Measurements from ENCODE around the gene DGCR6L. TPM values are rescaled to one million over a fixed set of nuclear protein-coding genes. Genes with fewer than 3 reads are reported as not detected.

Gene DGCR6L
- polyA plus RNA-seq, 2 of the 4 experiments (the other 2 are of a cell fraction), result 17.9 to 26.1 TPM

GRCh38 chr22:20291249-20291586 is 28.6 kb downstream of the DGCR6L start:
- H3K4me3 ChIP-seq, result no peak overlapping the region
- WGBS (ENCODE audit: missing lambda C conversion rate), result 13% methylated on average over 3 of the region's 5 CpGs
- no peaks in the 10 kb centered on the region for H3K9me3 ChIP-seq
- ATAC-seq (no peak), FAIRE-seq (no peak), DNase-seq (ENCODE audit: low read depth in 1 of 2, low spot score in 1 of 2) (no peak)
- no peak for TF ChIP-seq ELK1 (IDR thresholded peaks at IDR 0.05; ENCODE audit: low read depth, low read length)
- TF ChIP-seq EHF (CRISPR knock-in tag; IDR thresholded peaks at IDR 0.05), result no peak
- no peak for TF ChIP-seq ZFP36 (IDR thresholded peaks at IDR 0.05; ENCODE audit: borderline replicate concordance, partially characterized antibody)
- no peak for TF ChIP-seq TFCP2L1 (CRISPR knock-in tag; IDR thresholded peaks at IDR 0.05)
- no peak for TF ChIP-seq NFE2L2 (conservative IDR thresholded peaks at IDR 0.05; ENCODE audit: low read length)
- no peak for TF ChIP-seq RCOR1 (IDR thresholded peaks at IDR 0.05; ENCODE audit: low read depth, low read length)
- no peak for TF ChIP-seq HOXB5 (CRISPR knock-in tag; IDR thresholded peaks at IDR 0.05)
- no peak for TF ChIP-seq RAD21 (conservative IDR thresholded peaks at IDR 0.05 in 1 of 2, IDR thresholded peaks at IDR 0.05 in 1 of 2)
- no peak for TF ChIP-seq TP53 (CRISPR knock-in tag; IDR thresholded peaks at IDR 0.05)
- TF ChIP-seq KDM1A (IDR thresholded peaks at IDR 0.05; ENCODE audit: low read depth), result no peak
- TF ChIP-seq PHF8 (IDR thresholded peaks at IDR 0.05; ENCODE audit: borderline replicate concordance, low read depth), result no peak
- no peak for TF ChIP-seq SREBF2 (IDR thresholded peaks at IDR 0.05)
- no peak for TF ChIP-seq HOXB13 (CRISPR knock-in tag; IDR thresholded peaks at IDR 0.05; ENCODE audit: low read depth)
- no peak for TF ChIP-seq REST (IDR thresholded peaks at IDR 0.05)
- TF ChIP-seq ZSCAN20 (CRISPR knock-in tag; IDR thresholded peaks at IDR 0.05), result no peak
- no peak for TF ChIP-seq RNF2 (IDR thresholded peaks at IDR 0.05; ENCODE audit: borderline replicate concordance, low read depth)
- no peak for TF ChIP-seq NPAS2 (CRISPR knock-in tag; IDR thresholded peaks at IDR 0.05; ENCODE audit: borderline replicate concordance)
- POLR2A ChIA-PET, result no interaction called here
- no peaks in the 10 kb centered on the region for H3K4me1 ChIP-seq
- CTCF ChIA-PET, result interaction anchor here (1.8 to 3.9 kb wide), 3 partner anchors 10 to 134 kb away, joined by 3 to 23 read pairs (median 4); no protein-coding TSS in a partner anchor
- H3K27ac ChIP-seq, result no peak overlapping the region
- H3K4me2 ChIP-seq, result no peak overlapping the region

GRCh38 chr22:20290578-20291248 is 29.1 kb downstream of the DGCR6L start:
- FAIRE-seq (no peak), ATAC-seq (no peak), DNase-seq (ENCODE audit: low read depth in 1 of 2, low spot score in 1 of 2) (no peak)
- ChIA-PET CTCF (interaction anchor here (1.2 to 3.9 kb wide), 4 partner anchors 9 to 134 kb away, joined by 3 to 23 read pairs (median 4); no protein-coding TSS in a partner anchor), POLR2A (no interaction called here)
- 75% methylated on average over 3 of the region's 13 CpGs for WGBS (ENCODE audit: missing lambda C conversion rate)
- TF ChIP-seq HEYL (CRISPR knock-in tag; IDR thresholded peaks at IDR 0.05) (no peak), RAD21 (conservative IDR thresholded peaks at IDR 0.05 in 1 of 2, IDR thresholded peaks at IDR 0.05 in 1 of 2) (no peak), MYC (IDR thresholded peaks at IDR 0.05; ENCODE audit: borderline replicate concordance, low read length) (no peak), EHMT2 (IDR thresholded peaks at IDR 0.05; ENCODE audit: low read depth) (no peak), SREBF2 (IDR thresholded peaks at IDR 0.05) (no peak), JUN (IDR thresholded peaks at IDR 0.05) (no peak), KDM1A (IDR thresholded peaks at IDR 0.05; ENCODE audit: low read depth) (no peak), ESRRA (IDR thresholded peaks at IDR 0.05; ENCODE audit: borderline replicate concordance, low read length) (no peak), CTCF (IDR thresholded peaks at IDR 0.05) (no peak), E2F6 (IDR thresholded peaks at IDR 0.05; ENCODE audit: borderline replicate concordance, low read depth) (no peak), FOSB (CRISPR knock-in tag; IDR thresholded peaks at IDR 0.05) (no peak)
- Histone ChIP-seq H3K9me3 (no peaks in the 10 kb centered on the region), H3K27ac (no peak overlapping the region), H3K4me3 (no peak overlapping the region), H3K4me1 (no peaks in the 10 kb centered on the region), H3K4me2 (no peak overlapping the region)
